ENCODE measurements around the gene LRRC41. TPM values are rescaled to one million over a fixed set of nuclear protein-coding genes. Genes with fewer than 3 reads are reported as not detected.
"Not testable (repeated sequence)": the region's sequence is repeated elsewhere in the genome, so short reads cannot be mapped to it uniquely, and the experiment has no call there.

LRRC41 gene
- total RNA-seq, 1 donor from 2014 or later, result 102 TPM

DNA sequence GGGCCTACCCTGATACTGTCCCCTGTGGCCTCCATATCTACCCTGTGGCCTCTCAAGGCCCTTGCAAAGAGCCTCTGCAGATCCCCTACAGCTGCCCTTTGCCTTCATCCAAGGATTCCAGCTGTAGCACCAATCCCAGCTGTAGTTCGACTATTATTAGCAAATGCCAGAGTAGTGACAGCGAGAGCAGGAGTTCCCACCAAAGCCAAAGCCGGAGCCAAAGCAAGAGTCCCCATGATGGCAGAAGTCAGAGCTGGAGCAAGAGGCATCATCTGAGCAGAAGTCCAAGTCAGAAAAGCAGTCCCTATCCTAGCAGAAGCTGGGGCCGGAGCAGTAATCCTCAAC, 39.9 kb upstream of the LRRC41 start:
- H3K4me3 ChIP-seq (ENCODE audit: low read depth, low read length), result no peak overlapping the region
- peaks cover 1% of the 10 kb centered on the region for H3K36me3 ChIP-seq (ENCODE audit: control insufficient read depth, insufficient read depth, low read length)
- TF ChIP-seq CTCF (IDR thresholded peaks at IDR 0.05; ENCODE audit: insufficient read depth, low read length, poor library complexity, severe bottlenecking), result no peak
- H3K27me3 ChIP-seq (ENCODE audit: control insufficient read depth, insufficient read depth, low read length), result no peaks in the 10 kb centered on the region
- no peak for DNase-seq (ENCODE audit: low read depth)

GRCh38 chr1:46342677-46343350, 39.4 kb upstream of the LRRC41 start:
- H3K27me3 ChIP-seq (ENCODE audit: control insufficient read depth, insufficient read depth, low read length), result no peaks in the 10 kb centered on the region
- TF ChIP-seq CTCF (IDR thresholded peaks at IDR 0.05; ENCODE audit: insufficient read depth, low read length, poor library complexity, severe bottlenecking), result no peak
- DNase-seq (ENCODE audit: low read depth), result no peak
- no peak overlapping the region for H3K4me3 ChIP-seq (ENCODE audit: low read depth, low read length)
- peaks cover 1% of the 10 kb centered on the region for H3K36me3 ChIP-seq (ENCODE audit: control insufficient read depth, insufficient read depth, low read length)

DNA sequence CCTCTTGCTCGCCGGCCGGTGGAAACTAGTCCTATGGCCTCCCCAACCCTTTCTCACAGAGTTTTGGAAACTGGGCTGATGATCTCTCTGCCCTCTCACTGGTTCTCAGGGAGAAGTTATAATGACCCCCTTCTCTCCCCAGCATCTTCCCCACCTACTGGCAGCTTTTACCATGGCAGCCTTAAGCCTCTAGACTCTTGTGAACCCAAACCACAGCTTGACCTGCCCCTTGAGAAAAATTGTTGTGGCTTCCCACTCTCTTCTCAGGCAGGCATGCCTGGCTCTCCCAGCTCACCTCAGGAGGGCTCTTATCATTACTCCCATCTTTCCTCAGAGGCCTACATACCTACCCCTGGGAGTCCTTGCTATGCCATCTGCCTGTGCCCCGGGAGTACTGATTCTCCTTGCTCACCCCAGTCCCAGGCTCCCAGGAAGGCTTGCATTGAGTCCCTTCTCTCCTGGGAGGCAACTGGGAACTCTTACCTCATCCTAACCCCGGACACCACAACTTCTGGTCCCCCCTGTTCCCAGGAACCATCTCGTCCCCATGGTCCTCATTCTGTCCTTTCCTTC, 38.8 kb upstream of the LRRC41 start:
- no peak for DNase-seq (ENCODE audit: low read depth)
- Histone ChIP-seq H3K4me3 (ENCODE audit: low read depth, low read length) (no peak overlapping the region), H3K27me3 (ENCODE audit: control insufficient read depth, insufficient read depth, low read length) (no peaks in the 10 kb centered on the region), H3K36me3 (ENCODE audit: control insufficient read depth, insufficient read depth, low read length) (peaks cover 1% of the 10 kb centered on the region)
- TF ChIP-seq CTCF (IDR thresholded peaks at IDR 0.05; ENCODE audit: insufficient read depth, low read length, poor library complexity, severe bottlenecking), result peak; percentile 50

- Histone ChIP-seq H3K27me3 (ENCODE audit: control insufficient read depth, insufficient read depth, low read length) (no peaks in the 10 kb centered on the region), H3K36me3 (ENCODE audit: control insufficient read depth, insufficient read depth, low read length) (peaks cover 1% of the 10 kb centered on the region), H3K4me3 (ENCODE audit: low read depth, low read length) (peak overlapping the region; percentile 77)
- no peak for DNase-seq (ENCODE audit: low read depth)
- no peak for TF ChIP-seq CTCF (IDR thresholded peaks at IDR 0.05; ENCODE audit: insufficient read depth, low read length, poor library complexity, severe bottlenecking)
Observed at GRCh38 chr1:46341222-46342083, 38.0 kb upstream of the LRRC41 start.

DNA sequence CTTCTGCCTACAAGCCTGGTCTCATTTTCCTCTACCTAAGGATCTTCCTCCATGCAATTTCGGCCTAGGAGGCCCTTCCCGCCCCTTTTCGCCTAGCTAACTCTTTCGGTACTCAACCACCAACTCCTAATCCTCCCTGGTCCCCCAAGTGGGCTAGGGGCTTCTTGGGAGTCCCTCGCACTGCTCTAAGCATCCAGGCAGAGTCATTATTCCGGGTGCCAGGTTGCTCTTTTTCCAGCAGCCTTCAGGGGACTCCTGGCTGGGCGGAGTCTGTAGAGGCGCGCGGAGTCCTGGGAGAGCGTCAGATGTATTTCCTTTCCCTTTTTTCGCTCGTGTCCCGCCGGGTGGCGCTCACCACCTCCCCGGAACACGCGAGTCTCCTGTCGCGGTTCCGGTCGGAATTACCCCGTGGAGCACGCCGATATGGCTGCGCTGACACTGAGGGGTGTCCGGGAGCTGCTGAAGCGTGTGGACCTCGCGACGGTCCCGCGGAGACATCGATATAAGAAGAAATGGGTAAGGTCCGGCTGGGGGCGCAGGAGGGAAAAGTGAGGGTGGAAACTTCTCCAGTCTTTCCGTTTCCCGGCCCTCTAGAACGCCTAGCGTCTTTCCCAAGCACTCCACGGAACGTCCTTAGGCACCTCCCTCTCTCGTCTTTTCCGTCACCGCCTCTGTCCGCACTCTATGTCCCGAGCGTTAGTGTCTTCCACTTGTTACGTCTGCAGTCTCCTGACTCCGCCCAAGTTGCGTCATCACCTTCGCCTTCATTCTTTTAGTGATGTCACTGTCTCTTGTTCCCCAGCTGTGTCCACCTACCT, 37.2 kb upstream of the LRRC41 start, which contains the start of gene NSUN4:
Gene NSUN4 (plus strand): TSS at position 404 of the 818 bp plus-strand sequence. CDS start 20 bp downstream, at position 424.
- peak; percentile 83 for TF ChIP-seq CTCF (IDR thresholded peaks at IDR 0.05; ENCODE audit: insufficient read depth, low read length, poor library complexity, severe bottlenecking)
- Histone ChIP-seq H3K4me3 (ENCODE audit: low read depth, low read length) (peak within 1 kb of the TSS; percentile 77), H3K27me3 (ENCODE audit: control insufficient read depth, insufficient read depth, low read length) (no peaks in the 10 kb centered on the region), H3K36me3 (ENCODE audit: control insufficient read depth, insufficient read depth, low read length) (peaks cover 1% of the 10 kb centered on the region)
- DNase-seq (ENCODE audit: low read depth), result peak; percentile 76

- H3K4me3 ChIP-seq (ENCODE audit: low read depth, low read length); H3K27me3 ChIP-seq (ENCODE audit: control insufficient read depth, insufficient read depth, low read length); H3K36me3 ChIP-seq (ENCODE audit: control insufficient read depth, insufficient read depth, low read length): not testable (repeated sequence)
Observed at GRCh38 chr1:46337409-46337808, 34.0 kb upstream of the LRRC41 start.

More at GRCh38 chr1:46337409-46337808, 34.0 kb upstream of the LRRC41 start:
- DNase-seq (ENCODE audit: low read depth), result not testable (repeated sequence)
